ENCODE results near the gene CDT1.
"Not testable (repeated sequence)": the region's sequence is repeated elsewhere in the genome, so short reads cannot be mapped to it uniquely, and the experiment has no call there.

Gene CDT1

DNA sequence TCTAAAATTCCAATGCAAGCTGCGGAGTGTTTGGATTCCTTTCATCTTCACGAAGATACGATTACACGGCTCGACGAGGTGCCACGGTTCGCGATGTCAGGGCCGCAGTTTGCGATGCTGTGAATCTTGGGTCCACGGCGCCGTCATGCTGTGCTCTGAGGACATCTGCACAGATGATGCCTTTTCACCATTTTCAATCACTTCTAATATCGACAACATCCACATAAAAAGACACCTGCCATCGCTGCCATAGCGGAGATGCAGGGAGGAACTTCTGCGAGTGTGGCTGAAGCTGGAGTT, 14.9 kb downstream of the CDT1 start:
- Histone ChIP-seq H3K9ac (ENCODE audit: low read depth in 1 of 2, low read length in 2 of 2) (no peak overlapping the region), H3K27ac (ENCODE audit: low read depth in 2 of 2, low read length in 2 of 2) (no peak overlapping the region), H3K27me3 (ENCODE audit: control insufficient read depth in 2 of 2, insufficient read depth in 2 of 2, low read length in 2 of 2) (no peaks in the 10 kb centered on the region), H3K9me3 (ENCODE audit: control insufficient read depth in 2 of 2, low read length in 2 of 2) (no peaks in the 10 kb centered on the region), H3K4me1 (ENCODE audit: control insufficient read depth in 2 of 2, insufficient read depth in 2 of 2, low read length in 2 of 2) (no peaks in the 10 kb centered on the region), H3K36me3 (ENCODE audit: control insufficient read depth in 2 of 2, insufficient read depth in 2 of 2, low read length in 2 of 2) (peaks cover 2 to 3% of the 10 kb centered on the region in 2 donors), H3K4me3 (ENCODE audit: low read length in 2 of 2) (no peak overlapping the region)

DNA sequence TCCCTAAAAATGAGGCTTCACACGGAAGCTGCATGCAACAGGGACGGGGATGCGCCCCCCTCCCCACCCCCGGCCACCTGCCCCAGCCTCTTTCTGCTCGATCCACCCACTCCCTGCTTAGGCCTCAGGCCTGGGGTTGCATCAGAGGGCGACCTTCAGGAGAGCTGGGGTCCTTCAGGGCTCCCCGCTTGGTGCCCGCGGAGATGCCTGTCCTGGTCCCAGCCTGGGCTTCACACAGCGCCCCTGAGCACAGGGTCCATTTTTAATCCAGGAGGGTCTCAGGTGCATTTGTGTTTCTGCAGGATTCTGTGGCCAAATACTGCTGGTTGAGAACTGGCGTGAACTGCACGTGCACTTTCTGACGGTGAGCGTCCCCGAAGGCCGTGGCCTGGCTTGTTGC, 15.5 kb downstream of the CDT1 start:
- no peak overlapping the region for H3K27ac ChIP-seq (ENCODE audit: low read depth in 2 of 2, low read length in 2 of 2)
- H3K9ac ChIP-seq (ENCODE audit: low read depth in 1 of 2, low read length in 2 of 2), result no peak overlapping the region
- no peaks in the 10 kb centered on the region for H3K4me1 ChIP-seq (ENCODE audit: control insufficient read depth in 2 of 2, insufficient read depth in 2 of 2, low read length in 2 of 2)
- peaks cover 2 to 3% of the 10 kb centered on the region in 2 donors for H3K36me3 ChIP-seq (ENCODE audit: control insufficient read depth in 2 of 2, insufficient read depth in 2 of 2, low read length in 2 of 2)
- no peaks in the 10 kb centered on the region for H3K27me3 ChIP-seq (ENCODE audit: control insufficient read depth in 2 of 2, insufficient read depth in 2 of 2, low read length in 2 of 2)
- no peak overlapping the region for H3K4me3 ChIP-seq (ENCODE audit: low read length in 2 of 2)
- H3K9me3 ChIP-seq (ENCODE audit: control insufficient read depth in 2 of 2, low read length in 2 of 2), result no peaks in the 10 kb centered on the region

DNA sequence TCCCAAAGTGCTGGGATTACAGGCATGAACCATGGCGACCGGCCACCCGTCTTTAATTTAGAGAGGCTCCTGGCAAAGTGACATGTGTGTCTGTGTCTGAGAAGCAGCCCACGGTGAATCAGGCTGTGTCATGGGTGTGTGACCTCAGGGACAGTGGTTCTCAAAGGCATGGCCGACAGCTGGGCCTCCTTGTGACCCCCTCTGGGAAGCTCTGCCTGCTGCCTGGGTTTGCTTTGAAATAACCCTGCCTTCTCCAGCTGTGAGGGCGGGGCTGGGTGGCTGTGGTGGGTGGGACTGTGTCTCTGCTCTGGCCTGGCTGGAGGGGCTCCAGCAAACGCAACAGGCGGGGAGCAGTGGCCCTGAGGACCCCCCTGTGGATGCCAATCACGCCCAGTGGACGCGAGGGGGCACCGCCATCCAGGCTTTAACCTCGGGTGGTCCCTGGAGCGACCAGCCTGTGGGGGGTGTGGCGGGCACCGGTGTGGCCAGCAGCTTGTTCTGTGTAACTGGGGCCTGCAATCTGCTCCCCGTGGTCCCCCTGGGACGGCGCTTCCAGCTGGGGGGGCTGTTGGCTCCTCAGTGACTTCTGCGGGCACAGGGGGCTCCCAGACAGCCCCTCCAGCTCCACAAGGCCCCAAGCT, 16.9 kb downstream of the CDT1 start:
- no peaks in the 10 kb centered on the region for H3K9me3 ChIP-seq (ENCODE audit: control insufficient read depth in 2 of 2, low read length in 2 of 2)
- H3K4me1 ChIP-seq (ENCODE audit: control insufficient read depth in 2 of 2, insufficient read depth in 2 of 2, low read length in 2 of 2), result no peaks in the 10 kb centered on the region
- H3K27ac ChIP-seq (ENCODE audit: low read depth in 2 of 2, low read length in 2 of 2), result no peak overlapping the region
- peaks cover 2 to 3% of the 10 kb centered on the region in 2 donors for H3K36me3 ChIP-seq (ENCODE audit: control insufficient read depth in 2 of 2, insufficient read depth in 2 of 2, low read length in 2 of 2)
- no peak overlapping the region for H3K4me3 ChIP-seq (ENCODE audit: low read length in 2 of 2)
- no peaks in the 10 kb centered on the region for H3K27me3 ChIP-seq (ENCODE audit: control insufficient read depth in 2 of 2, insufficient read depth in 2 of 2, low read length in 2 of 2)
- no peak overlapping the region for H3K9ac ChIP-seq (ENCODE audit: low read depth in 1 of 2, low read length in 2 of 2)

DNA sequence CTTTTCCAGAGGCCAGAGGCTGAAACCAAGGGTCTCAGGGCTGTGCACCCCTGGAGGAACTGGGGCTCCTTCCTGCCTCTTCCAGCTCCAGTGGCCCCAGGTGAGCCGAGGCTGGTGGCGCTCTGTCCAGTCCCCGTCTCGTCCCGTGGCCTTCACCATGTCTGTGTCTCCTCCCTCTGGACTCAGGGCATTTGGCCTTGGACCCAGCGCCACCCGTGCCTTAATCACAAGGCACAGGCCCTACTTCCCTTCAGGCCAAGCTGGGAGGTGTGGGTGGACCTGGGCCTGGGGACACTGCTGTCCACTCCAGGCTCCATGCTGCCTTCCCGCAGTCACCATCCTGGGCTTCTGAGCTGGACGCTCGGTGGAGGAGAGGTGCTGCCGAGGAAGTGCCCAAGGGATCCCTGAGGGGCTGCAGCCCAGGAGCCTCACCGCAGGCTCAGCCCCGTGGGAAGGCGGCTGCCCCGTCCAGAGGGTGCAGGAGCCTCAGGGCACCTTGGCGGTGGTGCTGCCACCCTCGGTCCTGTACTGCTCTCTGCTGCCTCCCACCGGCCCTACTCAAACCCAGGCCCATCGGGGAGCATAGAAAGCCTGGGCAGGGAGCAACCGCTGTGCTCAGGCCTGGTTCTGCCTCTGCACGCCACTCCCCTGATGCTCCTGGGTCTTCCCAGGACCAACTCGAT, 17.7 kb downstream of the CDT1 start:
- H3K9me3 ChIP-seq (ENCODE audit: control insufficient read depth in 2 of 2, low read length in 2 of 2), result no peaks in the 10 kb centered on the region
- H3K4me3 ChIP-seq (ENCODE audit: low read length in 2 of 2), result no peak overlapping the region
- H3K27ac ChIP-seq (ENCODE audit: low read depth in 2 of 2, low read length in 2 of 2), result no peak overlapping the region
- no peak overlapping the region for H3K9ac ChIP-seq (ENCODE audit: low read depth in 1 of 2, low read length in 2 of 2)
- peaks cover 2 to 3% of the 10 kb centered on the region in 2 donors for H3K36me3 ChIP-seq (ENCODE audit: control insufficient read depth in 2 of 2, insufficient read depth in 2 of 2, low read length in 2 of 2)
- no peaks in the 10 kb centered on the region for H3K27me3 ChIP-seq (ENCODE audit: control insufficient read depth in 2 of 2, insufficient read depth in 2 of 2, low read length in 2 of 2)
- H3K4me1 ChIP-seq (ENCODE audit: control insufficient read depth in 2 of 2, insufficient read depth in 2 of 2, low read length in 2 of 2), result peaks cover 0 to under 1% of the 10 kb centered on the region in 2 donors

DNA sequence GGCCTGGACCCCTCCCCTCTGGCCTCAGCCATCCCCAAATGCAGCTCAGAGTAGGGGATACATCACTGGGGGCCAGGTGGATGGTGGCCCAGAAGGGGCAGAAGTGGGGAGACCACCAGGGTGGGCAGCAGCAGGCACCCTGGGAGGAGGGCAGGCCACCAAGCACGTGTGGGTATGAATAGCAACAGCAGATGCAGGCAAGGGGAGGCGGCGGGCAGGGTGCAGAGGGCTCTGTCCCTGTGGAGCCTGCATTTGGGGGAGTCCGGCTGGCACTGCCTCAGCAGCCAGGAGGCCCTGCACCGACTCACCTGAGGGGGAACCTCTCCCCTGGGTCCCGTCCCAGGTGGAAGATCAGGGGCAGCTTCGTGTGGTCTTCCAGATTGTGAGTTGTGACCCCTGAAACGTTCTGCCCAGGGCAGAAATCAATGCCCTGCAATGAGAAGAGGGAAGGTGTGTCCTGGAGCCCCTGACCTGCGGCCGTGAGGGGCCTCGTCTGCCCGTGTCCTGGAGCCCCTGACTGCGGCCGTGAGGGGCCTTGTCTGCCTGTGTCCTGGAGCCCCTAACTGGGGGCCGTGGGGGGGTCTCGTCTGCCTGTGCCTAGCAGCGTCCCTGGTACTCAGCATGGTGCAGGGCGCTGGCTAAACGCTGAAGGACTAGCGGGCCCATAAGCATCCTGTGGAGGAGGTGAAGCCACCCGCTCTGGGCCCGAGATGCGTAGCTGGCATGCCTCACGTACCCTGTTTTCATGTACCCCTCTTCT, 18.9 kb downstream of the CDT1 start:
- Histone ChIP-seq H3K36me3 (ENCODE audit: control insufficient read depth in 2 of 2, insufficient read depth in 2 of 2, low read length in 2 of 2) (peaks cover 2 to 3% of the 10 kb centered on the region in 2 donors), H3K4me1 (ENCODE audit: control insufficient read depth in 2 of 2, insufficient read depth in 2 of 2, low read length in 2 of 2) (peaks cover 0 to 7% of the 10 kb centered on the region in 2 donors)

DNA sequence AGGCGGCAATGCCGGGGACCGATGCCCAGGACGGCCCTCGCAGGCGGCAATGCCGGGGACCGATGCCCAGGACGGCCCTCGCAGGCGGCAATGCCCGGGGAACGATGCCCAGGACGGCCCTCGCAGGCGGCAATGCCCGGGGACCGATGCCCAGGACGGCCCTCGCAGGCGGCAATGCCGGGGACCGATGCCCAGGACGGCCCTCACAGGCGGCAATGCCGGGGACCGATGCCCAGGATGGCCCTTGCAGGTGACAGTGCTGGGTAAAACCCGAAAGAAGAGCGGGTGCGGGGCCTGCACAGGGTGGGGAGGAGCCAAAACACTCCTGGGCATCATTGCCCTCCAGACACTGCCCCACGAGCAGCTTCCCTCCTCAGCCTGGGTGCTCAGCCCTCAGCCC, 20.1 kb downstream of the CDT1 start:
- not testable (repeated sequence) for H3K9ac ChIP-seq (ENCODE audit: low read depth in 1 of 2, low read length in 2 of 2); H3K9me3 ChIP-seq (ENCODE audit: control insufficient read depth in 2 of 2, low read length in 2 of 2); H3K36me3 ChIP-seq (ENCODE audit: control insufficient read depth in 2 of 2, insufficient read depth in 2 of 2, low read length in 2 of 2); H3K4me1 ChIP-seq (ENCODE audit: control insufficient read depth in 2 of 2, insufficient read depth in 2 of 2, low read length in 2 of 2); H3K4me3 ChIP-seq (ENCODE audit: low read length in 2 of 2); H3K27me3 ChIP-seq (ENCODE audit: control insufficient read depth in 2 of 2, insufficient read depth in 2 of 2, low read length in 2 of 2); H3K27ac ChIP-seq (ENCODE audit: low read depth in 2 of 2, low read length in 2 of 2)

More for the DNA sequence above, 18.9 kb downstream of the CDT1 start:
- Histone ChIP-seq H3K9ac (ENCODE audit: low read depth in 1 of 2, low read length in 2 of 2) (no peak overlapping the region), H3K4me3 (ENCODE audit: low read length in 2 of 2) (no peak overlapping the region), H3K27ac (ENCODE audit: low read depth in 2 of 2, low read length in 2 of 2) (no peak overlapping the region), H3K27me3 (ENCODE audit: control insufficient read depth in 2 of 2, insufficient read depth in 2 of 2, low read length in 2 of 2) (no peaks in the 10 kb centered on the region), H3K9me3 (ENCODE audit: control insufficient read depth in 2 of 2, low read length in 2 of 2) (no peaks in the 10 kb centered on the region)

DNA sequence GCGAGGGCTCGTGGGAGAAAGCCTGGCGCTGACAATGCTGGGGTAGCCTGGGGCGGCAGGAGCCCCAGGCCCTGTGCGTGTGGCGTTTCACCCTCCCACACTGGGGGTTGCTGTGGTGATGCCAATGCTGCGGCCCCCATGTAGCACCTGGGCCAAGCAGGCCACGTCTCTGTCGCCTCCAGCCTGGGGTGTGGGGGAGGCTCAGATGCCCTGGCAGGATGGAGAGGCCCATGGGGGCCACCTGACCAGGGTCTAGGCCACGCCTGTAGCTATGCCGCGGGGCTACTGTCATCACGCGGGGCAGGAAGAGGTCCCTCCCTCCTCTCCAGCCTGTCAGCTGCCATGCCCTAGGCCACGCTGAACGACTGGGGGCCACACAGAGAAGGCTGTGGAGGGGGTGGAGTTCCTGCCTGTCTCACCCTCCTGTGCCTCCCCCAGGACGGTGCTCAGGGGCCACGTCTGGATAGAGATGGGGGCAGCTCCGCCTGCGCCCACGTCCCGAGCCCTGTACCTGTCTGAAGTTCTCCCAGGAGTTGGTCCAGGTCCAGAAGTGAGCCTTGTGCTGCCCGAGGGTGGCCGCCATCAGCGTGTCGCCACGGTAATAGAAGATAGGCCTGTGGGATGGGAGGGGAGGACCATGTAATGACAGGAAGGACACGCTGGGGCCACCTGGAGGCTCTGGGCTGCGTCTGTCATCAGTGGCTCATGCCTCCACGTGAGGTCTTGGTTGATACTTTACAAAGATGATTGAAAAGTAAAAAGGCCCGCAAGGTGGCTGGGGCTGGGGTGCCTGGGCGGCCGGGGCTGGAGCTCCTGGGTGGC, 20.9 kb downstream of the CDT1 start:
- no peak overlapping the region for H3K27ac ChIP-seq (ENCODE audit: low read depth in 2 of 2, low read length in 2 of 2)
- no peak overlapping the region for H3K4me3 ChIP-seq (ENCODE audit: low read length in 2 of 2)
- no peaks in the 10 kb centered on the region for H3K9me3 ChIP-seq (ENCODE audit: control insufficient read depth in 2 of 2, low read length in 2 of 2)
- H3K36me3 ChIP-seq (ENCODE audit: control insufficient read depth in 2 of 2, insufficient read depth in 2 of 2, low read length in 2 of 2), result peaks cover 3 to 5% of the 10 kb centered on the region in 2 donors
- no peaks in the 10 kb centered on the region for H3K27me3 ChIP-seq (ENCODE audit: control insufficient read depth in 2 of 2, insufficient read depth in 2 of 2, low read length in 2 of 2)
- H3K9ac ChIP-seq (ENCODE audit: low read depth in 1 of 2, low read length in 2 of 2), result no peak overlapping the region
- H3K4me1 ChIP-seq (ENCODE audit: control insufficient read depth in 2 of 2, insufficient read depth in 2 of 2, low read length in 2 of 2), result peaks cover 0 to 7% of the 10 kb centered on the region in 2 donors

DNA sequence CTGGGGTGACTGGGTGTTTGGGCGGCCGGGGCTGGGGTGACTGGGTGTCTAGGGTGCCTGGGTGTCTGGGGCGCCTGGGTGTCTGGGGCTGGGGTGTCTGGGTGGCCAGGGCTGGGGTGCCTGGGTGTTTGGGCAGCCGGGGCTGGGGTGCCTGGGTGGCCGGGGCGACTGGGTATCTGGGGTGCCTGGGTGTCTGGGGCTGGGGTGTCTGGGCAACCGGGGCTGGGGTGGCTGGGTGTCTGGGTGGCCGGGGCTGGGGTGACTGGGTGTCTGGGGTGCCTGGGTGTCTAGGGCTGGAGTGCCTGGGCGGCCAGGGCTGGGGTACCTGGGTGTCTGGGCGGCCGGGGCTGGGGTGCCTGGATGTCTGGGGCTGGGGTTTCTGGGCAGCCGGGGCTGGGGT, 21.6 kb downstream of the CDT1 start:
- H3K4me1 ChIP-seq (ENCODE audit: control insufficient read depth in 2 of 2, insufficient read depth in 2 of 2, low read length in 2 of 2), result peaks cover 0 to 7% of the 10 kb centered on the region in 2 donors
- no peaks in the 10 kb centered on the region for H3K27me3 ChIP-seq (ENCODE audit: control insufficient read depth in 2 of 2, insufficient read depth in 2 of 2, low read length in 2 of 2)
- no peak overlapping the region for H3K4me3 ChIP-seq (ENCODE audit: low read length in 2 of 2)
- H3K36me3 ChIP-seq (ENCODE audit: control insufficient read depth in 2 of 2, insufficient read depth in 2 of 2, low read length in 2 of 2), result peaks cover 3 to 5% of the 10 kb centered on the region in 2 donors
- no peak overlapping the region for H3K9ac ChIP-seq (ENCODE audit: low read depth in 1 of 2, low read length in 2 of 2)
- H3K27ac ChIP-seq (ENCODE audit: low read depth in 2 of 2, low read length in 2 of 2), result no peak overlapping the region
- no peaks in the 10 kb centered on the region for H3K9me3 ChIP-seq (ENCODE audit: control insufficient read depth in 2 of 2, low read length in 2 of 2)

DNA sequence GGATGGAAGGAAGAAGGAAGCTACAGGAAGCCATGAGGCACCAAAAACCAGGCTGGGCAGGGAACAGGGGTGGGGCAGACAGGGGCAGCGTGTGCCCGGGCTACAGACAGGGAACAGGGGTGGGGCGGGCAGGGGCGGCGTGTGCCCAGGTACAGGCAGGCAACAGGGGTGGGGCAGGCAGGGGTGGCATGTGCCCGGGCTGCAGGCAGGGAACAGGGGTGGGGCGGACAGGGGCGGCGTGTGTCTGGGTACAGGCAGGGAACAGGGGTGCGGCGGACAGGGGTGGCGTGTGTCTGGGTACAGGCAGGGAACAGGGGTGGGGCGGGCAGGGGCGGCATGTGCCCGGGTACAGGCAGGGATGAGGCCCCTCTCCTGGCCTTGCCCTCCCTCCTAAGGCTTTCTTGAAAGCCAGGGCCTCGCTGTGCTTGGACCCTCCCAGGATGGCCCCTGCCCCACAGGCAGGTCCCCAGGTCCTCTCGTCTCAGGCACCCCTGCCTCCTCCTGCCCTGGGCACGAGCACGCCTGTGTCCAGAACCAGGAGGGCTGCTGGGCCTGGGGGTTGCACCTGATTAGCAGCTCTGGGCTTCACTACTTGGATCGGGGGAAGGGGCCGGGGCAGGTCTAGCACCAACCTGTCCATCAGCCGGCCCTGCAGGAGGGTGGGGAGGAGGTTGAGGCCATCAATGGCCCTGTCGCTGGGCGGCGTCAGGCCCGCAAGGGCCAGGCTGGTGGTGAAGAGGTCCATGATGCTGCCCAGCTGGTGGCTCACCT, 22.7 kb downstream of the CDT1 start:
- Histone ChIP-seq H3K36me3 (ENCODE audit: control insufficient read depth in 2 of 2, insufficient read depth in 2 of 2, low read length in 2 of 2) (peaks cover 3 to 5% of the 10 kb centered on the region in 2 donors), H3K4me1 (ENCODE audit: control insufficient read depth in 2 of 2, insufficient read depth in 2 of 2, low read length in 2 of 2) (peaks cover 0 to 7% of the 10 kb centered on the region in 2 donors), H3K27ac (ENCODE audit: low read depth in 2 of 2, low read length in 2 of 2) (peak overlapping the region in 1 of 2 donors; percentile 22)

More for the DNA sequence above, 22.7 kb downstream of the CDT1 start:
- H3K9me3 ChIP-seq (ENCODE audit: control insufficient read depth in 2 of 2, low read length in 2 of 2), result no peaks in the 10 kb centered on the region
- no peaks in the 10 kb centered on the region for H3K27me3 ChIP-seq (ENCODE audit: control insufficient read depth in 2 of 2, insufficient read depth in 2 of 2, low read length in 2 of 2)
- no peak overlapping the region for H3K9ac ChIP-seq (ENCODE audit: low read depth in 1 of 2, low read length in 2 of 2)
- H3K4me3 ChIP-seq (ENCODE audit: low read length in 2 of 2), result no peak overlapping the region

Data from mucosa of rectum (tissue), 2 donors.